LNCAP (cell line): ENCODE data around the gene S100A4.

Source experiments
- TF ChIP-seq, protein P1 (sequence below): fragments of 450-650 bp; IDR thresholded peaks from 2 replicates; pipeline ENCODE4 v1.5.1; 2017; ENCODE audit warnings: mild to moderate bottlenecking

S100A4 gene

DNA sequence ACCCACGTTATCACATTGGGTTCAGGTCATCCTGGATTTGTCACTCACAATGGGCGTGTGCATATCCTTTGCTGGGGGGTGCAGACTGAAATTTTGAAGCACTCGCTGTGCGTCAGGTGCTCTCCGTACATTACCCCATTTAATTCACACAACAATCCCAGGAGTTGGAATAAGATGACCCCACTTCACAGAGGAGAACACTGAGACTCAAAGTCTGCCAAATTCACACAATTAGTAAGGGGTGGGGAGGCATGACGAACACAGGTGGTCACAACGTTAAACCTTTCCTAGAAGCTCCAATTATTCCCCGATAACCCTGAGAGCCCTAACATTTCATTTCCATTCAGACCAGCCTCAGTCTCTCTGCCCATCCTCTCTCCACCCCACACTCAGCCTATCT lies 23.9 kb upstream of the S100A4 start:
- TF ChIP-seq, protein P1, sequence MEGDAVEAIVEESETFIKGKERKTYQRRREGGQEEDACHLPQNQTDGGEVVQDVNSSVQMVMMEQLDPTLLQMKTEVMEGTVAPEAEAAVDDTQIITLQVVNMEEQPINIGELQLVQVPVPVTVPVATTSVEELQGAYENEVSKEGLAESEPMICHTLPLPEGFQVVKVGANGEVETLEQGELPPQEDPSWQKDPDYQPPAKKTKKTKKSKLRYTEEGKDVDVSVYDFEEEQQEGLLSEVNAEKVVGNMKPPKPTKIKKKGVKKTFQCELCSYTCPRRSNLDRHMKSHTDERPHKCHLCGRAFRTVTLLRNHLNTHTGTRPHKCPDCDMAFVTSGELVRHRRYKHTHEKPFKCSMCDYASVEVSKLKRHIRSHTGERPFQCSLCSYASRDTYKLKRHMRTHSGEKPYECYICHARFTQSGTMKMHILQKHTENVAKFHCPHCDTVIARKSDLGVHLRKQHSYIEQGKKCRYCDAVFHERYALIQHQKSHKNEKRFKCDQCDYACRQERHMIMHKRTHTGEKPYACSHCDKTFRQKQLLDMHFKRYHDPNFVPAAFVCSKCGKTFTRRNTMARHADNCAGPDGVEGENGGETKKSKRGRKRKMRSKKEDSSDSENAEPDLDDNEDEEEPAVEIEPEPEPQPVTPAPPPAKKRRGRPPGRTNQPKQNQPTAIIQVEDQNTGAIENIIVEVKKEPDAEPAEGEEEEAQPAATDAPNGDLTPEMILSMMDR = no peak

DNA sequence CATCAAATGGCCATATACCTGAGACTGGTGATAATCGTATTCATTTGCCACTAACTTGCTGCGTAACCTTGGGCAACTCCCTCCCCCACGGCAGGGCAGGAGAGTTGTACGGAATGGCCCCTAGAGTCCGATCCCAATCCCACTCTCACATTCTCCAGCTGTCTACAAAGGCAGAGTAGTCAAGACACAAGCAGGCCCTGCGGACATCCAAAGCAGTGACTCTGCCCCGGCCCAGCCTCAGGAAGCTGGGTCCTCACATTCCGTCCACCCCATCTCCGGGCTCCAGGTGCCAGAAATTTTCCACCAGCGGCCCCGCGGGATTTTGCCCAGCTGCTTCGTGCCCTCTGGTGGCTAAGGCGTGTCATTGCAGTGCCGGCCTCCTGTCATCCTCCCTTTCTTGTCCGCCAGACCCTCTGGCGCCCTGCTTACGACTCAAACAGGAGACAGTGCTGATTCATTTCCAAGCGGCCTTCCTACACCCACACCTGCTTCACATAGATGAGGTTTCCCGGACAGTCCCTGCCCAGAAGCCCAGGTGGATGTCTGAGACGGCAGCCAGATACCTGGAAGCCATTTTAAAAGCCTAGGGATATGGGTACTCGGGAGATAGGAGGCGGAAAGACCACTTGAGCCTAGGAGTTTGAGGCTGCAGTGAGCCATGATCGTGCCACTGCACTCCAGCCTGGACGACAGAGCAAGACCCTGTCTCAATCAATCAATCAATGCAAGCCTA lies 22.9 kb upstream of the S100A4 start:
- TF ChIP-seq, protein P1 = peak; percentile 99

DNA sequence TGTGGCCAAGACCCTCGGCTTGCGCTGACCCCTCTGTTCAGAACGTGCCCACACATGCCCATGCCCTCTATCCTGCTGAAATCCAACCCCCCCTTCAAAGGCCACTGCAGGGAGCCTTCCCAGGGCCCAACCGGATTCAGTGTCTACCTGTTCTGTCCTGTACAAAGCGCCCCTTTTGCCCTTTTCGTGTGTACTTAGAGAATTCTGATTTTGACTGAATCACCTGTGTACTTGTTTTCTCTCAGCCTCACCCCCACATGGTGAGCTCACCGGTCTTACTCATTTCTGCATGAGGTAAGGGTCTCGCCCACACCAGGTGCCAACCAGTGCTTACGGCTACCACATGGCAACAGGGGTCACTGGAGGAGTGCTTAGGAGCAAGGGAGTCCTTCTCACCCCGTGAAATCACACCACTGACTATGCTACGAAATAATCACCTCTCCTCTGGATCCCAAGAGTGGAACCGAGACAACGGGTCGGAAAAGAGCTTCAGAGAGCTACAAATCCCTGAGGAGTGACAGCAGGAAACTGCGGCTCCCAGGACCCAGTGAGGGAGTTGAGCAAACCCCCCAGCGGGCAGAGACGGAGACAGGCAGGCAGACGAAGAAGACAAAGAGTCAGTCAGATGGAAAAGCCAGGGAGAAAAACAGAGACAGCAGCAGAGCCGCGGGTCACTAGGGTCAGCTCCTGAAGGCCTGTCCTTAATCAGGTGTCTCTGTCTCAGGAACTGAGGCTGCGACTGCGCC lies 22.2 kb upstream of the S100A4 start:
- TF ChIP-seq, protein P1 = no peak

DNA sequence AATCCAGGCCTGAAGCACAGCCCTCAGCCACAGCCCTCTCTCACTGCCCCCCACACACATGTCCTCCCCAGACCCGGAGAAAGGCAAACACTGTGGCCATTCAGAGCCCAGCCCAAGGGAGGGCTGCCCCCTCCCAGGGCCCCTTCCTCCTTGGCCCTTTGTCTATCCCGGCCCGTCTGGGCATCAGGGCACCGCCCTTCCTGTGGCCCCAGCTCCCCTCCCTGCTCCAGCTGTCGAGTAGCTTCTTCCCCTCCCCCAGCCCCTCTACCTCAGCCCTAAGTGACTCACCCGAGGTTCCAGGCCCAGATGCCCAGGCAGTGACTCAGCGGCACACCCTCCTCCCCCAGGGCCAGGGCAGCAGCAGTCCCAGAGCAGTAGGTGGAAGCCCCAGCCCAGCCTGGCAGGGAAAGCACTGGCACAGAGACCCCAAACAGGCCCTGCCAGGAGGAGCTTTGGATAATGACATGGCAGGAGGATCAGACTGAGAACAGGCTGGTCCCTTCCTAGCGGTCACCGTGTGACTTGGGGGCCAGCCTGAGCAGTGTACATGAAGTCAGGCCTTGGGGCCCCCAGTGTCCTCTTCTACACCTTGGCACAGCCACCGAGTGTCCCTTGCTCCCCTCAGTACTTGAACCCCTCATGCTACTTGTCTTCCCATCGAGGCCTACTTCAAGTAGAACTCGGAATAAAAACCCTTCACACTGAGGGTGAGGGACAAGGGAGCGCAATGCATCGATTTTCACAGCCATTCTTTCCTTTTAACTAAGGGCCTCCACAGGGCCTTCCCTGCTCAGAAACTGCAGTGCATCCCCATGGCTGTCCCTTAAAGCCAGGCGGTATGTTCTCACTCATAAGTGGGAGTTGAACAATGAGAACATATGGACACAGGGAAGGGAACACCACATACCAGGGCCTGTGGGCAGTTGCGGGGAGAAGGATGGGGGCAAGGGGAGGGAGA lies 21.1 kb upstream of the S100A4 start:
- TF ChIP-seq, protein P1 = no peak

DNA sequence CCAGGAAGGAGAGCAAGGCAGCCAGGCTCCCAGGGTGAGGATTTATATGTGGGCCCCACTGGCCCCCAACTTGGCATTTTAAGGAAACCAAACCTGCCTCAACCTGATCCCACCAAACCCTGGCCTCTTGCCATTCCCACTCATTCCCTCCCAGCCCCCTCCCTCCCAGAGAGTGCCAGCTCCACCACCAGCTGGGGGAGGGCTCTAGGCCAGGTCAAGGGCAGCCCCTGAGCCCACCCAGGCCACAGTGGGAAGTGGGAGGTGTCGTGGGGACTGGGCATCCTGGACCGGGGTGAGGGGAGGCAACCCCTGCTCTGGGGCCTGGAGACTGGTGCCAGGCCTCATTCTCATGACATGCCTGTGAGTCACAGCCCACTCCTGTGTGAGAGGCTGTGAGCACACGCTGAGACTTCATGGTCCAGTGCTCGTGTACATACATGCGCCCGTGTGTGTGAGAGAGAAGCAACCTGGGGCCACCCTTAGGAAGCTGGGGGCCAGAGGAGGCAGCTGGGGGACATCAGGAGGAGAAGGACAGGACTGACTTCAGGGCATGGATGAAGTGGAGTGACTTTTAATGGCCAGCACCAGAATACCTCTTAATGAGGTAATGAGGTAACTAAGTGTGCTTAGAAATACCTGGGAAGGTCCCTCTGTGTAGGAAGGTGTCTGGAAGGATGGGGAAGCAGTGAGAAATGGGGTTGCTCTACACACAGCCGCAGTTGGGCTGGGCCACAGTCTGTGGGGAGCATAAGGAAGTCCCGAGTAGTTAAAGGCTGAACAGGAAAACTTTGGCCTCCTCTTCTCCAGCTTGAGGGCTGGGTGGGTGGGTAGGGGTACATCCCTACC lies 20.1 kb upstream of the S100A4 start, which contains the start of gene S100A2:
Gene S100A2 (minus strand): TSS at position 316 of the 846 bp plus-strand sequence. CDS start 1,967 bp downstream, outside the sequence.
- TF ChIP-seq, protein P1 = no peak

DNA sequence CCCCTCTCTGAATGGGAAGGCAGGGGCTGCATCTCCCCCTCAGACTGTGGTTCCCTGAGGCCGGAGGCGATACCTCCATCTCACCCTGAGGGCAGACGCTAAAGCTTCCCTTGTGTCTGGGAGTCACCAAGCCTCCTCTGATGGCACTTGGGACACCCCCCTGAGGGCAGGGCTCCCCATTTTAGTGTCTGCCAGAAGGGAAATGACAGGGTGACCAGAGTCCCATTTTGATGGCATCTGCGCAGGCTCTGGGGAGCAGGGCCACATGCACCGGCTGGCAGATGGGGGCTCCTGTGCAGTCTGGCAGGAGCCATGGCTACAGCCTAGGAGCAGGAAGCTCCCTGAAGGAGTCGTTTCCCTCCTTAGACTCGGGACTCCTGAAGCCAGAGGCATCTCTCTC lies 18.4 kb upstream of the S100A4 start:
- TF ChIP-seq, protein P1 = no peak
